ENCODE results near the gene SPATA6.

Gene SPATA6

GRCh38 chr1:48498096-48498791, 26.2 kb upstream of the SPATA6 start:
- Mint-ChIP-seq H3K36me3 (ENCODE audit: low read depth) (no peaks in the 10 kb centered on the region), H3K4me1 (peaks cover 35% of the 10 kb centered on the region), H3K4me3 (no peak overlapping the region), H3K27me3 (ENCODE audit: low read depth) (peaks cover 12% of the 10 kb centered on the region), H3K27ac (peak overlapping the region in 1 of 3 experiments; percentile 21), H3K9me3 (no peaks in the 10 kb centered on the region)
- peak; percentile 93 to 95 (median 93) for TF ChIP-seq CTCF (IDR thresholded peaks at IDR 0.05; ENCODE audit: unreplicated experiment in 3 of 3)

- H3K4me3 Mint-ChIP-seq = no peak overlapping the region
- H3K9me3 Mint-ChIP-seq = no peaks in the 10 kb centered on the region
- peaks cover 6% of the 10 kb centered on the region for H3K27me3 Mint-ChIP-seq (ENCODE audit: low read depth)
- H3K36me3 Mint-ChIP-seq (ENCODE audit: low read depth) = no peaks in the 10 kb centered on the region
- peaks cover 55% of the 10 kb centered on the region for H3K4me1 Mint-ChIP-seq
- no peak for TF ChIP-seq CTCF (IDR thresholded peaks at IDR 0.05; ENCODE audit: unreplicated experiment in 3 of 3)
- peak overlapping the region in 2 of 3 experiments; percentile 30 to 70 for H3K27ac Mint-ChIP-seq
Observed at GRCh38 chr1:48495911-48496310, 23.9 kb upstream of the SPATA6 start.

GRCh38 chr1:48495166-48495565, 23.2 kb upstream of the SPATA6 start:
- H3K27ac Mint-ChIP-seq = peak overlapping the region; percentile 30 to 70 (median 45)
- H3K9me3 Mint-ChIP-seq = no peaks in the 10 kb centered on the region
- peaks cover 55% of the 10 kb centered on the region for H3K4me1 Mint-ChIP-seq
- peaks cover 6% of the 10 kb centered on the region for H3K27me3 Mint-ChIP-seq (ENCODE audit: low read depth)
- TF ChIP-seq CTCF (IDR thresholded peaks at IDR 0.05; ENCODE audit: unreplicated experiment in 3 of 3) = no peak
- H3K4me3 Mint-ChIP-seq = no peak overlapping the region
- H3K36me3 Mint-ChIP-seq (ENCODE audit: low read depth) = no peaks in the 10 kb centered on the region

- Mint-ChIP-seq H3K4me3 (peak overlapping the region in 1 of 3 experiments; percentile 18), H3K36me3 (ENCODE audit: low read depth) (no peaks in the 10 kb centered on the region), H3K27me3 (ENCODE audit: low read depth) (peaks cover 3% of the 10 kb centered on the region), H3K4me1 (peaks cover 55% of the 10 kb centered on the region), H3K27ac (peak overlapping the region; percentile 96 to 99 (median 99)), H3K9me3 (no peaks in the 10 kb centered on the region)
- TF ChIP-seq CTCF (IDR thresholded peaks at IDR 0.05; ENCODE audit: unreplicated experiment in 3 of 3) = no peak
Observed at GRCh38 chr1:48493970-48494769, 22.2 kb upstream of the SPATA6 start.

GRCh38 chr1:48493041-48493440, 21.0 kb upstream of the SPATA6 start:
- peaks cover 44% of the 10 kb centered on the region for H3K4me1 Mint-ChIP-seq
- no peak for TF ChIP-seq CTCF (IDR thresholded peaks at IDR 0.05; ENCODE audit: unreplicated experiment in 3 of 3)
- no peaks in the 10 kb centered on the region for H3K9me3 Mint-ChIP-seq
- H3K4me3 Mint-ChIP-seq = no peak overlapping the region
- H3K27me3 Mint-ChIP-seq (ENCODE audit: low read depth) = peaks cover under 1% of the 10 kb centered on the region
- peak overlapping the region; percentile 96 to 99 (median 99) for H3K27ac Mint-ChIP-seq
- no peaks in the 10 kb centered on the region for H3K36me3 Mint-ChIP-seq (ENCODE audit: low read depth)

All from nephron (organoid).